ENCODE results near the gene LRRC8A.

GRCh38 chr9:128903079-128903461, 21.1 kb downstream of the LRRC8A start:
- TF ChIP-seq TAF7 (optimal IDR thresholded peaks at IDR 0.05; ENCODE audit: borderline replicate concordance, low read depth, low read length) (no peak), POLR2A (IDR thresholded peaks at IDR 0.05; ENCODE audit: control extremely low read depth in 1 of 2, low read depth in 2 of 2, low read length in 2 of 2) (no peak), POLR2AphosphoS5 (IDR thresholded peaks at IDR 0.05; ENCODE audit: low read depth, low read length) (no peak), ATF2 (IDR thresholded peaks at IDR 0.05; ENCODE audit: low read length) (no peak), TCF12 (IDR thresholded peaks at IDR 0.05; ENCODE audit: low read depth, low read length) (no peak), KDM1A (IDR thresholded peaks at IDR 0.05; ENCODE audit: borderline replicate concordance, low read length) (no peak), ASH2L (IDR thresholded peaks at IDR 0.05; ENCODE audit: low read length) (no peak), ATF3 (IDR thresholded peaks at IDR 0.05; ENCODE audit: insufficient read depth, low read depth, low read length) (no peak), RBBP5 (IDR thresholded peaks at IDR 0.05; ENCODE audit: borderline replicate concordance, low read depth, low read length) (no peak), SP1 (IDR thresholded peaks at IDR 0.05; ENCODE audit: low read depth, low read length) (no peak), RAD21 (IDR thresholded peaks at IDR 0.05 in 1 of 2, conservative IDR thresholded peaks at IDR 0.05 in 1 of 2; ENCODE audit: low read depth in 2 of 2, low read length in 2 of 2) (no peak), CTCF (IDR thresholded peaks at IDR 0.05; ENCODE audit: control extremely low read depth in 1 of 3, insufficient read depth in 1 of 3, low read depth in 1 of 3, low read length in 3 of 3) (no peak)
